ENCODE data around the gene ZGRF1.

DNA sequence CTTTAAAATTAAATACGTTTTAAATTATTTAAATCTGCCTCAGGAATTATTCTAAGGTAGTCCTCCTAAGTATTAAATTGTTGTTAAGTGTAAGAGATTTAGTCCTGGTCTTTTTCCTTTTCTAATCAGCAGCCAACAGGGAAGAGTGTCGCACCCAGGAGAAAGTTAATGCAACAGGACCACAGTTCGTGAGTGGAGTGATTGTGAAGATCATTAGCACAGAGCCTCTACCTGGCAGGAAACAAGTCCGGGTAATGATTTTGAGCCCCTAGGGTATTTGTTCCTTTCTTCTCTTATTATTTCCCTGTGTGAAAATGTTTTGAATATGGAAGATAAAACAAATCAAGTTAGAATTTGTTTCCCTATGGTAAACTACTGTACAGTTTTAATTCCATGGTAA is 13.6 kb upstream of the ZGRF1 start:
- TF ChIP-seq, protein P1, sequence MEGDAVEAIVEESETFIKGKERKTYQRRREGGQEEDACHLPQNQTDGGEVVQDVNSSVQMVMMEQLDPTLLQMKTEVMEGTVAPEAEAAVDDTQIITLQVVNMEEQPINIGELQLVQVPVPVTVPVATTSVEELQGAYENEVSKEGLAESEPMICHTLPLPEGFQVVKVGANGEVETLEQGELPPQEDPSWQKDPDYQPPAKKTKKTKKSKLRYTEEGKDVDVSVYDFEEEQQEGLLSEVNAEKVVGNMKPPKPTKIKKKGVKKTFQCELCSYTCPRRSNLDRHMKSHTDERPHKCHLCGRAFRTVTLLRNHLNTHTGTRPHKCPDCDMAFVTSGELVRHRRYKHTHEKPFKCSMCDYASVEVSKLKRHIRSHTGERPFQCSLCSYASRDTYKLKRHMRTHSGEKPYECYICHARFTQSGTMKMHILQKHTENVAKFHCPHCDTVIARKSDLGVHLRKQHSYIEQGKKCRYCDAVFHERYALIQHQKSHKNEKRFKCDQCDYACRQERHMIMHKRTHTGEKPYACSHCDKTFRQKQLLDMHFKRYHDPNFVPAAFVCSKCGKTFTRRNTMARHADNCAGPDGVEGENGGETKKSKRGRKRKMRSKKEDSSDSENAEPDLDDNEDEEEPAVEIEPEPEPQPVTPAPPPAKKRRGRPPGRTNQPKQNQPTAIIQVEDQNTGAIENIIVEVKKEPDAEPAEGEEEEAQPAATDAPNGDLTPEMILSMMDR (IDR thresholded peaks at IDR 0.05; ENCODE audit: low read depth, low read length, poor library complexity, severe bottlenecking), result no peak
- TF ChIP-seq EZH2phosphoT487 (IDR thresholded peaks at IDR 0.05; ENCODE audit: borderline replicate concordance, low read length), result no peak
